HG02852 (cell line): ENCODE data around the gene CCL22.
A peak's percentile ranks its signal among the peaks of the same experiment; 100 is the strongest.
"Not testable (repeated sequence)": the region's sequence is repeated elsewhere in the genome, so short reads cannot be mapped to it uniquely, and the experiment has no call there.

Source experiments
- ATAC-seq: cut with Tn5 transposase; IDR thresholded peaks from one replicate; pipeline ENCODE4 v1.9.1; 2021; ENCODE audit warnings: mild to moderate bottlenecking, moderate library complexity; ENCODE audit not compliant: unreplicated experiment

CCL22 gene

DNA sequence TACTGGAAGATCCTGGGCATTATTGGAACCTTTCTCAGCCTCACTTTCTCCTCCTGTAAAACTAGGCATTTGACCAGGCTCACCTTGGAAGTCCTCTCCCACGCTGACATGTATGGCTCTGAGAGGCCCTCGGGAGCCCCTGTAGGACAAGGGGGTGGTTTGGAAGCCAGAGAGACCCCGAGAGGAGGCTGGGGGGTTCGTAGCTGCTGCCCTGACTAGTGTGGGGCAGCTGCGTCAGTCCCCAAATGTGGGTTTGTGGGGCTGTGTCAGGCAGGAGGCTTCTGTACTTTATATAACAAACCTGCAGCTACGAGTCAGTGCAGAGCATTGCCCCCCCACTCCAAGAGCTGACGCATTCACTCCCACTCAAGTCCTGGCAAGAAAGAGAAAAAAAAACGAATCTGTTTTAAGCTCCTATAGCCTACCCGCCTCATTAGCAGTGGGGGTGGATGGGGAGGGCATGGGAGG, 15.5 kb downstream of the CCL22 start:
- no peak for ATAC-seq

GRCh38 chr16:57374925-57375465, 16.4 kb downstream of the CCL22 start:
- not testable (repeated sequence) for ATAC-seq

DNA sequence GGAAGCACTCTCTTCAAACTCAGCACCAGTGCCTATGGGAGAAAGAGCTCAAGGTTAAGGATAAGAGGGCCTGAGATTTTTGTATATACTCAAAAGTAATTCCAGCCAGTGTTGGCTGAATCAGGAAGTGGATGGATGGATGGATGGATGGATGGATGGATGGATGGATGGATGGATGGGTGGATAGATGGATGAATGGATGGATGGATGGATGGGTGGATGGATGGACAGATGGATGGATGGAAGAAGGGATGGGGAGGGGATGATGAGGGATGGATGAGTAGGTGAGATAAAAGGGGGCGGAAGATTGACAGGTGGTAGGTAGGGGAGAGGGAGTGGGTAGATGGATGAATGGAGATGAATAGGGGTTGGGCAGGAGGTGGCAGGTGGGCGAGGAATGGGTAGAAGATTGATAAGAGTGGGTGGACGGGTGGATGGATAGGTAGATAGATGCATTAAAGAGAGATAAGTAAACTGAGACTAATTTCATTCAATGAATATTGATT, 17.8 kb downstream of the CCL22 start:
- no peak for ATAC-seq

GRCh38 chr16:57377080-57377841, 18.7 kb downstream of the CCL22 start:
- ATAC-seq: peak; percentile 82

GRCh38 chr16:57379579-57379978, 21.0 kb downstream of the CCL22 start:
- no peak for ATAC-seq

GRCh38 chr16:57380671-57381462, 22.3 kb downstream of the CCL22 start:
- ATAC-seq: no peak

GRCh38 chr16:57381791-57382534, 23.4 kb downstream of the CCL22 start:
- no peak for ATAC-seq

GRCh38 chr16:57382535-57383275, 24.1 kb downstream of the CCL22 start:
- no peak for ATAC-seq

DNA sequence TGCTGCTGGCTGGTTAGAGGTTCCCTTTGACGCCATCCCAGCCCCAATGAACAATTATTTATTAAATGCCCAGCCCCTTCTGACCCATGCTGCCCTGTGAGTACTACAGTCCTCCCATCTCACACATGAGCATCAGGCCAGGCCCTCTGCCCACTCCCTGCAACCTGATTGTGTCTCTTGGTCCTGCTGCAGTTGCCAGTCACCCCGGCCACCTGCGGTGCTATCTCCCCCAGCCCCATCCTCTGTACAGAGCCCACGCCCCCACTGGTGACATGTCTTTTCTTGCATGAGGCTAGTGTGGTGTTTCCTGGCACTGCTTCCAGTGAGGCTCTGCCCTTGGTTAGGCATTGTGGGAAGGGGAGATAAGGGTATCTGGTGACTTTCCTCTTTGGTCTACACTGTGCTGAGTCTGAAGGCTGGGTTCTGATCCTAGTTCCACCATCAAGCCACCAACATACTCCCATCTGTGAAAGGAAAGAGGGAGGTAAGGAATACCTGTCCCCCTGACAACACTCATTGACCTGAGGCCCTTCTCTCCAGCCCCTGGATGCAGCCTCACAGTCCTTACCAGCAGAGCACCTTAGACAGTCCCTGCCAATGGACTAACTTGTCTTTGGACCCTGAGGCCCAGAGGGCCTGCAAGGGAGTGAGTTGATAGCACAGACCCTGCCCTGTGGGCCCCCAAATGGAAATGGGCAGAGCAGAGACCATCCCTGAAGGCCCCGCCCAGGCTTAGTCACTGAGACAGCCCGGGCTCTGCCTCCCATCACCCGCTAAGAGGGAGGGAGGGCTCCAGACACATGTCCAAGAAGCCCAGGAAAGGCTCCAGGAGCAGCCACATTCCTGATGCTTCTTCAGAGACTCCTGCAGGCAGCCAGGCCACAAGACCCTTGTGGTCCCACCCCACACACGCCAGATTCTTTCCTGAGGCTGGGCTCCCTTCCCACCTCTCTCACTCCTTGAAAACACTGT, 25.0 kb downstream of the CCL22 start:
- ATAC-seq: no peak

DNA sequence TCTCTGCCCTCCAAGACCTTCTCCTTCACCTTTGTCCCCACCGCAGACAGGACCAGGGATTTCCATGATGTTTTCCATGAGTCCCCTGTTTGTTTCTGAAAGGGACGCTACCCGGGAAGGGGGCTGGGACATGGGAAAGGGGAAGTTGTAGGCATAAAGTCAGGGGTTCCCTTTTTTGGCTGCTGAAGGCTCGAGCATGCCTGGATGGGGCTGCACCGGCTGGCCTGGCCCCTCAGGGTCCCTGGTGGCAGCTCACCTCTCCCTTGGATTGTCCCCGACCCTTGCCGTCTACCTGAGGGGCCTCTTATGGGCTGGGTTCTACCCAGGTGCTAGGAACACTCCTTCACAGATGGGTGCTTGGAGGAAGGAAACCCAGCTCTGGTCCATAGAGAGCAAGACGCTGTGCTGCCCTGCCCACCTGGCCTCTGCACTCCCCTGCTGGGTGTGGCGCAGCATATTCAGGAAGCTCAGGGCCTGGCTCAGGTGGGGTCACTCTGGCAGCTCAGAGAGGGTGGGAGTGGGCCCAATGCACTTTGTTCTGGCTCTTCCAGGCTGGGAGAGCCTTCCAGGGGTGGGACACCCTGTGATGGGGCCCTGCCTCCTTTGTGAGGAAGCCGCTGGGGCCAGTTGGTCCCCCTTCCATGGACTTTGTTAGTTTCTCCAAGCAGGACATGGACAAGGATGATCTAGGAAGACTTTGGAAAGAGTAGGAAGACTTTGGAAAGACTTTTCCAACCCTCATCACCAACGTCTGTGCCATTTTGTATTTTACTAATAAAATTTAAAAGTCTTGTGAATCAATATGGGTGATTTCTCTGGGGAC, 25.9 kb downstream of the CCL22 start:
- no peak for ATAC-seq

DNA sequence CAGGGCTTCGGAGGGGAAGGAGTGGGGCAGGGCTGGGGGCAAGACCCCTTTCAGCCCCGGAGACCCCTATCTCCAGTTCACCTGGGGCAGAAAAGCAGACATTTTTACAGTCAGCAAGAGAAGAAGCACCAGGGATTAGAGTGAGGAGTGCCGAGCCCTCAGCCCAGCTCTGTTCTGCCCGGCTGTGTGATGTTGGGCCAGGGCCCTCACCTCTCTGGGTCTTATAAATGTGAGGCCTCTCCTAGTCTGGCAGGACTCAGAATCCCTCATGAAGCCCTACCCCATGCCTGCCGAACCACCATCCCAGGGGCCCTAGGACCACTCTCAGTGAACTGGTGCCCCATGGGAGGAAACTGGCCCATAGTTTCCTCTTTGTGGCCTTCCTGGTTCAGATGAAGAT, 26.5 kb downstream of the CCL22 start:
- ATAC-seq: no peak

GRCh38 chr16:57386381-57386951, 27.9 kb downstream of the CCL22 start:
- no peak for ATAC-seq

- ATAC-seq: peak; percentile 53
Observed at GRCh38 chr16:57387598-57388354, 29.2 kb downstream of the CCL22 start.

GRCh38 chr16:57388359-57389086, 29.9 kb downstream of the CCL22 start:
- peak; percentile 70 for ATAC-seq

DNA sequence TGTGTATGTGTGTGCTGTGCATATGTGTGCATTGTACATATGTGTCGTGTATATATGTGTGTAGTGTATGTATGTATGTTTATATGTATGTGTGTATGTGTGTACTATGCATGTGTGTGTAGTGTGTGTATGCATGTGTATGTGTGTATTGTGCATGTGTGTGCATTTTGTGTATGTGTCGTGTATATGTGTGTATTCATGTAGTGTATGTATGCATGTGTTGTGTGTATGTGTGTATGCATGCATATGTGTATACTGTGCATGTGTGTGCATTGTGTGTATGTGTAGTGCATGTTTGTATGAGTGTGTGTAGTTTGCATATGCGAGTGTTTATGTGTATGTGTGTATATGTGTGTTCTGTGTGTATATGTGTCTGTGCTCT, 30.5 kb downstream of the CCL22 start:
- ATAC-seq: no peak

DNA sequence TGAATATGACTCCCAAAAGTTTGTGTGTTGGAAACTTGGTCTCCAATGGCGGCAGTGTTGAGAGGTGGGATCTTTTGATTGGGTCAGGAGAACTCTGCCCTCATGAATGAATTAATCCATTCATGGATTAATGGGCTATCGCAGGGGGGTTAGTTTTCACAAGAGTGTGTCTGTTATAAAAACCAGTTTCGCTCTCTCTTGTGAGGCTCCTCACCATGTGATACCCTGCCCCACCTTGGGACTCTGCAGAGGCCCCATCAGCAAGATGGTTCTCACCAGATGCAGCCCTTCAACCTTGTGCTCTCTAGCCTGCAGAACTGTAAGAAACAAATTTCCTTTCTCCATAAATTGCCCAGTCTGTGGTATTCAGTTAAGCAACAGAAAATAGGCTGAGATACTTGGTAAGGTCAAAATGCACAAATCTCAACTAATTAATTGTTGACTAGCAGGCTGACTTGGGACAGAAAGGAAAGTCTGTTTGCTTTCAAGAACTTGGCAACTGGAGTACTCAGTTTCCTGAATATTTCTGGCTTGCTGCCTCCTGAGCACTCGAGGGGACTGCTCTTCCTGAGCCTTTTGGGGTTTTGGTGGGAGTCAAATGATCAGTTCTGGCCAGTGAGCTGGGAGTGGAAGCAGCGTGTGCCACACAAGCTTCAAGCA, 32.2 kb downstream of the CCL22 start:
- ATAC-seq: no peak
